Naive B cell (primary cell): ENCODE measurements around the gene STIM1. TPM values are rescaled to one million over a fixed set of nuclear protein-coding genes. Genes with fewer than 3 reads are reported as not detected.

Experiments
- ATAC-seq, 2 donors: fragments of 150-1000 bp; cut with Tn5 transposase; 2 replicates each; pipeline ENCODE4 v1.10.0; 2021; ENCODE audit warnings: low read depth in 2 of 2, mild to moderate bottlenecking in 2 of 2, moderate library complexity in 2 of 2
- DNase-seq: peaks from one replicate; pipeline ENCODE4 v3.0.0; 2022
- H3K27ac Mint-ChIP-seq, 6 donors: one replicate each; pipeline ENCODE4 v1.8.0; 2020 to 2022; ENCODE audit warnings: mild to moderate bottlenecking in 6 of 6, mixed read lengths in 6 of 6, moderate library complexity in 5 of 6, inconsistent platforms in 2 of 6
- H3K27me3 Mint-ChIP-seq, 3 donors: one replicate each; pipeline ENCODE4 v1.8.0; 2021 to 2022; ENCODE audit warnings: mixed read lengths in 3 of 3, mild to moderate bottlenecking in 1 of 3
- H3K36me3 Mint-ChIP-seq, 2 donors: one replicate each; pipeline ENCODE4 v1.8.0; 2020 to 2022; ENCODE audit warnings: mixed read lengths in 2 of 2, inconsistent platforms in 1 of 2, mild to moderate bottlenecking in 1 of 2
- H3K4me1 Mint-ChIP-seq, 3 donors: one replicate each; pipeline ENCODE4 v1.8.0; 2020 to 2022; ENCODE audit warnings: mixed read lengths in 3 of 3, inconsistent platforms in 1 of 3, mild to moderate bottlenecking in 1 of 3, moderate library complexity in 1 of 3
- H3K4me3 Mint-ChIP-seq, 8 donors: one replicate each; pipeline ENCODE4 v1.8.0; 2020 to 2022; ENCODE audit warnings: mild to moderate bottlenecking in 8 of 8, mixed read lengths in 8 of 8, moderate library complexity in 8 of 8, inconsistent platforms in 2 of 8
- H3K9me3 Mint-ChIP-seq, 7 donors: one replicate each; pipeline ENCODE4 v1.8.0; 2020 to 2022; ENCODE audit warnings: mixed read lengths in 7 of 7, mild to moderate bottlenecking in 5 of 7, inconsistent platforms in 2 of 7, moderate library complexity in 1 of 7
- polyA plus RNA-seq, 6 donors: library from polyadenylated mRNA; unstranded; fragments of 300-500 nt; fragmentation: Illumina TruSeq; gene quantifications; one replicate each; pipeline ENCODE4 v1.2.3, GENCODE V29; 2021; ENCODE audit warnings: low read depth in 6 of 6

Gene STIM1
- polyA plus RNA-seq, 6 donors from 2014 or later: 29.1 to 51.9 (median 35.0) TPM

DNA sequence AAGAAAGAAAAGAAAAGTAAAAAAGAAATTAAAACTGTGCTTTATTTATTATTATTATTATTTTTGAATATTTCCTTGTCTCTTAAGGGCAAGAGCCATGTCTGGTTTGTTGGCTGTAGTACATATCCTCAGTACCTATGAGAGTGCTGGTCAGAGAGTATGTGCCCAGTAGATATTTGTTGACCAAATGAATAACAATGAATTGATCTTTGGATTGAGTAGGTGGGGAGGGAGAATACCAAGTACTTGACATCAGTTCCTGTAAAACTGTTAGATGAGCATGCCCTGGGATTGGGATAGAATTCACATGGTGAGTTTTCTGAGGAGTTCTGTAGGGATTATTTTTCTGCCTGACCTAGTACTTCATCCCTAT lies 11.4 kb downstream of the STIM1 start:
- peak overlapping the region in 5 of 6 donors; percentile 70 to 95 (median 87) for H3K27ac Mint-ChIP-seq
- peak overlapping the region in 6 of 8 donors; percentile 5 to 78 (median 59) for H3K4me3 Mint-ChIP-seq
- no peaks in the 10 kb centered on the region for H3K36me3 Mint-ChIP-seq
- H3K27me3 Mint-ChIP-seq: no peaks in the 10 kb centered on the region
- H3K4me1 Mint-ChIP-seq: peaks cover 63 to 92% (median 85%) of the 10 kb centered on the region in 3 donors
- no peaks in the 10 kb centered on the region for H3K9me3 Mint-ChIP-seq
- no peak for DNase-seq
- ATAC-seq: no peak

DNA sequence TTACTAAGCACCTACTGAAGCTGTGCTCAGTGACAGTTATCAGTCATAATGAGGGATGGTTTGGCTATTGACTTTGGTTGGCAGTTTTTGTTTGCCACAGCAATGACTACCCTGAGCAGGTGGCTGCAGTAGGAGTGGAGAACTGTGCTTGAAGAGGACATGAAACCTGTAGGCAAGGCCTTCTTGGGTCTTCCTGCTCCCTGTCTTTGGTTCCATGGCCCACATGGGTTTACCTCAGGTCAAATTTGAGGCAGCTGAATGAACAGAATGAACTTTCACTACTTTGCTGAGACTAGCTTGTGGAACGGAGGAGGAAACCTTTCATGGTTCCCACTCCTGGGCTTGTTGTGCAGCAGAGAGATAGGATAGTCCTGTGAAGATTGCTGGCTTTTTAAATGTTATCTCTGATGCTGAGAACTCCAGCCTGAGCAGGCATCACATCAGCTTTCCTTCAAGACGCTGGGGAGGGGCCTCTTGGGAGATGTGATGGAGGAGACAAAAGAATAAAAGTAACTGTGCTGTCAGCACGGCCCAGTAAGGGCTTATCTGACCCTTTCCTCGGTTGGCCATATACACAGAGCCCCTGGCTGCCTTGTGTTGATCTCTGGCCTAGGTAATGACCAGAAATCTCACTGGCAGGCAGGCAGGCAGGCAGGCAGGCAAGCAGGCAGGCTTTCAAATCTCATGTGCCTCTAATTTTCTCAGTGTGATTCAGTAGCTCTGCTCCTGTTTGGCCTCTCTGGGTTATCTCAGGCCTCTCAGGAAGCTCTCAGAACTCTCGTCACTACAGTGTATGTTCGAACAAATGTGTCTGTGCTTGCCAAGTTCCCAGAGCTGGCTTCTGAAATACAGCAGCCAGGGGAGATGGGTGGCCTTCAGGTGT lies 12.0 kb downstream of the STIM1 start:
- peak overlapping the region; percentile 85 to 90 (median 87) for H3K27ac Mint-ChIP-seq
- ATAC-seq (peak; percentile 50 to 55), DNase-seq (no peak)
- no peaks in the 10 kb centered on the region for H3K36me3 Mint-ChIP-seq
- H3K4me3 Mint-ChIP-seq: peak overlapping the region in 7 of 8 donors; percentile 5 to 78 (median 62)
- H3K9me3 Mint-ChIP-seq: no peaks in the 10 kb centered on the region
- no peaks in the 10 kb centered on the region for H3K27me3 Mint-ChIP-seq
- peaks cover 59 to 94% (median 82%) of the 10 kb centered on the region in 3 donors for H3K4me1 Mint-ChIP-seq

DNA sequence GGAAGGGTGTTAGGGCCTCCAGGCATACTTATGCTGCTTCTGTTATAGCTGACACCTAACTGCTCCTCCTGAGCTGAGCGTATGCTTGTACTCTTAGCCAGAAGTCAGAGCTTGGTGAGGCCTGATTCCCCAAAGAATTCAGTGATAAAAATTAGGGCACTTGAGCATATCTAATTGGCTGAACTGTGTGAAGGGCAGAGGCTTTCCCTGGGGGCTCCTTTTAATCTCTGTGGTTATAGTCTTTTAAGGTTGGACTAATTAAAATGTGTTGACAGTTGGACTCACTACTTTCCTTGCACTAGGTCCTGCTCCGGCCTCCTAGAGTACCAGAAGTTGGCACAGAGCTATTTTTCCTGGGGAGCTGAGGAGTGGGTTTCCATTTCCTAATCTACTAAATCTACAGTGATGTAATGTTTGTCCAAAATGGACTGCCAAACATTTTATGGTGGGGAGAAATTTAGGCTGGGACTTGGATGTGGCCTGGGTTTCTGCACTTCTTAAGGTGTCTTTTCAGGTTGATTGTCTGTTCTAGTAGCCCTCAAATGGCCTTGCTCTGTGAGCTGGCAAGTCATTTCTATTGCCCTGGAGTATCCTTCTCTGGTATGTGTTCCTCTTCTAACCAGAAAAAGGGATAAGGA lies 18.4 kb downstream of the STIM1 start:
- DNase-seq: no peak
- Mint-ChIP-seq H3K4me1 (peaks cover 66 to 95% (median 92%) of the 10 kb centered on the region in 3 donors), H3K36me3 (no peaks in the 10 kb centered on the region), H3K27ac (peak overlapping the region; percentile 26 to 82 (median 58)), H3K4me3 (peak overlapping the region in 6 of 8 donors; percentile 31 to 80 (median 49)), H3K9me3 (no peaks in the 10 kb centered on the region), H3K27me3 (no peaks in the 10 kb centered on the region)
- peak in 1 of 2 donors; percentile 32 for ATAC-seq

DNA sequence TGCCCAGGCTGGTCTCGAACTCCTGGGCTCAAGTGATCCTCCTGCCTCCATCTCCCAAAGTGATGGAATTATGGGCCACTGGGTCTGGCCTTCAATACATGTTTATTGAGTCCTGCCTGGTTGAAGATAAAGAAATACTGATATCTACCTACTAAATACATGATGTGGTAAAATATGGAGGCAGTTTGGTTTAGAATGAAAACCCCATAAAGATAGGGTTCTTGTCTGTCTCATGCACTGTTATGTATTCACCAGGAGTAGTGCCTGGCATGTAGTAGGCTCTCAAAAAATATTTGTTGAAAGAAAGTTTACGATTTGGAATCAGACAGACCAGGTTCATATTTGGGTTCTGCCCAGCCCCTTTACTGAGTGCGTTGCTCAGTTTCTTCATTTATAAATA lies 21.1 kb downstream of the STIM1 start:
- Mint-ChIP-seq H3K4me1 (peaks cover 71 to 97% (median 87%) of the 10 kb centered on the region in 3 donors), H3K9me3 (no peaks in the 10 kb centered on the region), H3K27me3 (no peaks in the 10 kb centered on the region), H3K27ac (peak overlapping the region; percentile 12 to 93 (median 78)), H3K36me3 (no peaks in the 10 kb centered on the region), H3K4me3 (peak overlapping the region in 4 of 8 donors; percentile 10 to 60 (median 18))
- no peak for ATAC-seq
- no peak for DNase-seq

DNA sequence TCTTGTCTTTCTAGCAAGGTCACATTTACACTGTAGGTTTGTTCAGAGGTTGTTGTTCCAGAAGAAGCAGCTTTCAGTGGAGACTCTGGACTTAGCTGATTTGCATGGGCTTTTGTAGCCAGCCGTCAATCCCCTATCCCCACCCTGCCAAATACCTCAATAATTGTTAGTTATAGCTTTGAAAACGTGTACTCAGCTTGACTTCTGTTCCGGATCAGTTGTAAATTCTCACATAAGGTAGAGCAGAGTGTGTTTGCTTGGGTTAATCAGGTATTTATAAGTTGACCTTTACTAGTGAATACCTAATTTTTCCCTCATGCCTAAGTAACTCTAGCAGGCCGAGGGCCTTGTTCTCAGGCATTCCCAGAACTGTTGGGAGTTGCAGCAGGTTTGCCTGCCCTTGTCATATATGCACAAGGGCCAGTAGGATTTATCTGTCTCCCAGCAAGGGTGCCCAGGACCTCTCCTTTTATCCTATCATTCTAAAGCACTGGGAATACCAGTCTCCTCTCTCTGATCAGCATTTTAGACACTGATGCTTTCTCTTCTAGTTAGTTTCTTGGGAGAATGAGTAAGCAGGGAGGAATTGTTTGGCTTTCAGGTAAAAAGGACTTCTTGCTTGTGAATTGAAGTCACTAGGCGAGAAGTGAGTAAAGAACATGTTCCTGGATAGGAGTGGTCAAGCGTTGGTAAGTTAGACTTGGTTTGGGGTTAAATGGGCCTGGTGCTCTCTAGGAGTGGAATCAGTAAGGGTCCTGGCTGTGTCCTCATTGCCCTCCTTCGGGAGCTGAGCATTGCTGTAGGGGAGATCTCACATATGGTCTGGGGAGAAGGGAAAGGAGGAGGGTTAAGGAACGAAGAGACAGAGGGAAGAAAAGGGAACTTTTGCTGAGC lies 22.1 kb downstream of the STIM1 start:
- ATAC-seq (no peak), DNase-seq (no peak)
- Mint-ChIP-seq H3K4me1 (peaks cover 67 to 93% (median 80%) of the 10 kb centered on the region in 3 donors), H3K4me3 (peak overlapping the region in 6 of 8 donors; percentile 36 to 70 (median 50)), H3K36me3 (no peaks in the 10 kb centered on the region), H3K9me3 (no peaks in the 10 kb centered on the region), H3K27me3 (no peaks in the 10 kb centered on the region), H3K27ac (peak overlapping the region; percentile 57 to 98 (median 82))

DNA sequence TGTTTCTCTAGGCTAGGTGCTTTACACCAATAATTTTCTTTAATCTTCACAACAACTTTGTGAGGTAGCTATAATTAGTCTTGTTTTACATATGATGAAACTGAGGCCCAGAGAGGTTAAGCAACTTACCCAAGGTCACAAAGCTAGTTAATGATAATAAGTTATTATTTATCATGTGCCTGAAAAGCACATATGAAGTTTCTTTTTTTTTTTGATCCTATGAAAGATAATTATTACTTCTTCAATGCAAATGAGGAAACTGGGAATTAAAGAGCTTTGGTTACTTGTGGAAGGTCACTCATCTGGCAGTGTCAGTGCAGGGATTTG lies 22.8 kb downstream of the STIM1 start:
- no peaks in the 10 kb centered on the region for H3K27me3 Mint-ChIP-seq
- H3K9me3 Mint-ChIP-seq: no peaks in the 10 kb centered on the region
- DNase-seq (no peak), ATAC-seq (no peak)
- peaks cover 71 to 94% (median 81%) of the 10 kb centered on the region in 3 donors for H3K4me1 Mint-ChIP-seq
- H3K36me3 Mint-ChIP-seq: no peaks in the 10 kb centered on the region
- H3K4me3 Mint-ChIP-seq: peak overlapping the region in 5 of 8 donors; percentile 18 to 70 (median 44)
- H3K27ac Mint-ChIP-seq: peak overlapping the region in 5 of 6 donors; percentile 8 to 98 (median 93)

DNA sequence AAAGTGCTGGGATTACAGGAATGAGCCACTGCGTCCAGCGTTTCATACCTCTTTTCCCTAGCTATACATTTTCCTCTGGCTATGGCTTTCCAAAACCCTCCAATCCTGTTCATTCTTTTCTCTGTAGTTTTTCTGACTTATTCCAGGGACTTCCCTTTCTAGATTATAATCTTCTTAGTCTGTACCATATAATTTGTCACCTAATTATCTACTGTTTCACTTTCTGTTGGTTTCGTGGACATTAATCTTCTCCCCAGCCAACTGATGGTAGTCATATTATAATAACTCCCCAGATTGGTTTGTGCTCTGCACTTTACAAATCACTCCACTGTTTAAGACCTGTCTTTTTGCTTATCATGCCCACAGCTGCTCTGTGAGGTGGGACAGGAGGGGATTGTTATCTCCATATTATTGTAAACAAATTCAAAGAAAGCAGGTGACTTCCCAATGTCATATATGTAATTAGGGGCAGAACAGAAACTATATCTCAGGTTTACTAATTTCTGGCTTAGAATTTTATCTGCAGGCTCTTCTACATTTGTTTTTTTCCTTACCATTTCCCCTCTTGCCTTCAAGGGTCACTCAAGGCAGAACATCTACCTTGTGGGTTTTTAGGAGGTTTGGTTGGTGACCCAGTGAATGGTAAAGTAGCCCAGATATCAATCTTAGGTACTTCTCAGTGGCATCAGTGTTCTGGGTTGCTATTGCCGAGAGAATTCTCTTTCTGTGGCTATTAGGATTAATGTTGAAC lies 23.9 kb downstream of the STIM1 start:
- DNase-seq (no peak), ATAC-seq (peak; percentile 52 to 57)
- Mint-ChIP-seq H3K9me3 (no peaks in the 10 kb centered on the region), H3K4me3 (peak overlapping the region in 7 of 8 donors; percentile 51 to 87 (median 71)), H3K27ac (peak overlapping the region; percentile 81 to 99 (median 98)), H3K4me1 (peaks cover 72 to 94% (median 83%) of the 10 kb centered on the region in 3 donors), H3K36me3 (no peaks in the 10 kb centered on the region), H3K27me3 (no peaks in the 10 kb centered on the region)

DNA sequence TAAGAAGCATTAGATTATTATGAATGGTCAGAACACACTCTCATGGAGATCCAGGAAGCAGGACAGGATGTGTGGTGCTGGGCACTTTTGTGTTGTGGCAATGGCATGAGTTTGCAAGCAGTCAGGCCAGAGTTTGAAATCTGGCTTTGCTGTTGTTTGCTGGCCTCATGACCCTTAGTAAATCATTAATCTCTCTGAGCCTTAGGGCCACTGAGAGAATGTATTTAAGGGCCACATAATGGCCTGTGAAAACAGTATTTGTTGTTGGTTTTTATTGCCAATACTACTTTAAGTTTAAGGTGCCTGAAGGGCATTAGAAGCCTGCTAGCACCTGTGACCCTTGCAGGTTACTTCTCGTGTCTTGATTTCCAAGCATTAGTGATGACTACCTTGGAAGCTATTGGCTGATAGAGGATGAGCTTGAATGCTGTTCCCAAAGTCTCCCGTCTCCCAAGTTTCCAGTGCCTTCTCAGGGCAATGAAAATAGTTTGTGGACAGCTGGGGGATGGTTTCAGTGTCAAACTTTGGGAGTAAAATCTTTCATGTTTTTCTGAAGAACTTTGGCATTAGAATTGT lies 24.6 kb downstream of the STIM1 start:
- no peak for DNase-seq
- H3K27me3 Mint-ChIP-seq: no peaks in the 10 kb centered on the region
- no peaks in the 10 kb centered on the region for H3K36me3 Mint-ChIP-seq
- peak overlapping the region in 6 of 8 donors; percentile 70 to 93 (median 82) for H3K4me3 Mint-ChIP-seq
- peak overlapping the region; percentile 93 to 99 (median 98) for H3K27ac Mint-ChIP-seq
- no peaks in the 10 kb centered on the region for H3K9me3 Mint-ChIP-seq
- H3K4me1 Mint-ChIP-seq: peaks cover 67 to 93% (median 81%) of the 10 kb centered on the region in 3 donors
- ATAC-seq: no peak

DNA sequence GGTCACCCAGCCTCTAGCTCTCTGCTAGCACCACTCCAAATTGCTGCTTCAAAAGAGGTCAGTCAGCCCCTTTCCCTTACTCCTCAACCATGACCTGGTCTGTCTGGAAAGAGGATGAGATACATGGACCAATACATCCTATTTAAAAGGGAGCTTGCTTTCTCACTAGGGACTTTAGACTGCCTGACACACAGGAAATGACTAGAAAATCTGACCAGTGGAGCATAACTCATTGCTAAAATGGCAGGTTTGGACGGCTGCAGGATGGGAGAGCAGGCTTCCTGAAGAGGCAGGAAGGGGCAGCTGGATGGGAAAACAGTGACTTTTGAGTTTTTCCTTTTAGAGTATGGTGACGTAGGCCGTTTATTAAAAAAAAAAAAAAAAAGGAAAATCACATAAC lies 25.3 kb downstream of the STIM1 start:
- peak overlapping the region; percentile 93 to 99 (median 98) for H3K27ac Mint-ChIP-seq
- peak; percentile 76 to 77 for ATAC-seq
- peak; percentile 54 for DNase-seq

DNA sequence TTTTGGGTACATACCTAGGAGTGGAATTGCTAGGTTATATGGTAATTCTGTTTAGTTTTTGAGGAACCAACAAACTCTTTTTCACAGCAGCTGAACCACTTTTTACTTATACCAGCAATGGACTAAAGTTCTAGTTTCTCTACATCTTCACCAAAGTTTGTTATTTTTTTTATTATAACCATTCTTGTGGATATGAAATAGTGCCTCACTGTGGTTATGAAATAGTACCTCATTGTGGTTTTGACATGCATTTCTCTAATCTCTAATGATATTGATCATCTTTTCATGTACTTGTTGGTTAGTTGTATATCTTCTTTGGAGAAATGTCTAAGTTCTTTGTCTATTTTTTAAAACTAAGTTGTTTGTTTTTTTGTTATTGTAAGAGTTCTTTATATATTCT lies 27.2 kb downstream of the STIM1 start:
- no peaks in the 10 kb centered on the region for H3K36me3 Mint-ChIP-seq
- H3K4me1 Mint-ChIP-seq: peaks cover 65 to 93% (median 76%) of the 10 kb centered on the region in 3 donors
- H3K9me3 Mint-ChIP-seq: no peaks in the 10 kb centered on the region
- ATAC-seq: no peak
- H3K27me3 Mint-ChIP-seq: no peaks in the 10 kb centered on the region
- DNase-seq: no peak
- H3K27ac Mint-ChIP-seq: peak overlapping the region in 3 of 6 donors; percentile 65 to 79 (median 78)
- H3K4me3 Mint-ChIP-seq: peak overlapping the region in 2 of 8 donors; percentile 6 to 20

More for the DNA sequence above, 25.3 kb downstream of the STIM1 start:
- H3K4me1 Mint-ChIP-seq: peaks cover 67 to 92% (median 76%) of the 10 kb centered on the region in 3 donors
- H3K27me3 Mint-ChIP-seq: no peaks in the 10 kb centered on the region
- no peaks in the 10 kb centered on the region for H3K9me3 Mint-ChIP-seq
- H3K4me3 Mint-ChIP-seq: peak overlapping the region; percentile 51 to 93 (median 82)
- no peaks in the 10 kb centered on the region for H3K36me3 Mint-ChIP-seq

DNA sequence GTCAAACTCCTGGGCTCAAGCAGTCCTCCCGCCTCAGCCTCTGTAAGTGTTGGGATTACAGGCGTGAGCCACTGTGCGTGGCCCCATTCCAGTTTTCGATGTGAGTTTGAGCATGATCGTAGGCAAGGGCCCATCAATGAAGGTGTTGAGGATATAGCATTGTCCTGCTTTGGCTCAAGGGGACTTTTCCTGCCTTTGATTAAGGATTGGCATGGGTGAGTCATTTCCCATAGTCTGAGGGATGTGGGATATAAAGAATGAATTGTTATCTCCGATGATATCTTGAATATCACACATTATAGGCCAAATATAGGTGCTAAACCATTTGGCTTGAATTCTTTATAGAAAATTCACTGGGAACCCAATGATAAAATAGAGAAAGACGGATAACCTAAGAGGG lies 30.4 kb downstream of the STIM1 start:
- Mint-ChIP-seq H3K36me3 (no peaks in the 10 kb centered on the region), H3K4me3 (peak overlapping the region; percentile 6 to 68 (median 52)), H3K27ac (peak overlapping the region; percentile 58 to 94 (median 84)), H3K9me3 (no peaks in the 10 kb centered on the region), H3K27me3 (no peaks in the 10 kb centered on the region), H3K4me1 (peaks cover 61 to 93% (median 73%) of the 10 kb centered on the region in 3 donors)
- DNase-seq (no peak), ATAC-seq (no peak)

DNA sequence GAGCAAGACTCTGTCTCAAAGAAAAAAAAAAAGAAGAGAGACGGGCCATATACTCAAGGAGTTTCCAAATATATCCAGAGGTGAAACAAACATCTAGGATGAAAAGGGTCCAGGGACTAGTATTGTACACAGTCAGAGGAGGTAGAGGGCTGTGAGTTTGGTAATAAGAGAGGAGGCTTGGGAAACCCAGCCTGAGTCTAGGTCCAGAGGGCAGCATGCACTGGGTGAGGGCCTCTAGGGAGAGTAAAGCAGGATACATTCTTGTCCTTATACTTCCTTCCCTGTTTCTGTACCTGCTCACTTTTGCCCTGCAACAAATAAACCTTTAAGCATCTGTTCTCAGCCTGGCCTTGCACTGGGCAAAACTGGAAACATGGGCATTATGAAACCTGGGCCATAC lies 31.5 kb downstream of the STIM1 start:
- Mint-ChIP-seq H3K4me1 (peaks cover 57 to 89% (median 71%) of the 10 kb centered on the region in 3 donors), H3K27me3 (no peaks in the 10 kb centered on the region), H3K4me3 (peak overlapping the region in 7 of 8 donors; percentile 33 to 84 (median 65)), H3K36me3 (no peaks in the 10 kb centered on the region), H3K27ac (peak overlapping the region in 5 of 6 donors; percentile 49 to 84 (median 81)), H3K9me3 (no peaks in the 10 kb centered on the region)
- DNase-seq (no peak), ATAC-seq (peak in 1 of 2 donors; percentile 27)
